SK-N-SH (cell line): ENCODE data around the gene CBFA2T3. TPM values are rescaled to one million over a fixed set of nuclear protein-coding genes. Genes with fewer than 3 reads are reported as not detected.

Source experiments
- CTCF ChIA-PET: fragments of 300-600, 350-600 bp; formaldehyde crosslinking; extraction: SDS; loops from one replicate; lab custom pipeline; 2021; lab: Yijun Ruan, JAX
- POLR2A ChIA-PET: fragments of 350-600 bp; sonication (Branson Sonifier 250); formaldehyde crosslinking; extraction: SDS; loops from one replicate; lab custom pipeline; 2020; ENCODE audit warnings: antibody characterized with exemption, inconsistent platforms; lab: Yijun Ruan, JAX
- DNase-seq: peaks from one replicate; pipeline ENCODE4 v3.0.0; 2012
- H2AFZ ChIP-seq: fragments of 200-600 bp; sonication (generic); 2 replicates; pipeline ENCODE4 v1.8.1; 2016; ENCODE audit warnings: antibody characterized with exemption, mild to moderate bottlenecking, low read depth
- H3F3A ChIP-seq: fragments of 200-600 bp; sonication (generic); replicated peaks from 2 replicates; pipeline ENCODE3; 2016; ENCODE audit warnings: antibody characterized with exemption, mild to moderate bottlenecking; ENCODE audit not compliant: insufficient read depth
- H3K27ac ChIP-seq, 2 experiments: fragments of 200-500 bp in 1 of 2; fragments of 200-600 bp in 1 of 2; sonication (Bioruptor generic) in 1 of 2; sonication (generic), shearing (Covaris generic) in 1 of 2; 2 replicates each; pipeline versions ENCODE4 v1.5.1 to v1.6.1; 2014 to 2016; ENCODE audit warnings: low read depth in 2 of 2, inconsistent platforms in 1 of 2, low read length in 1 of 2, mild to moderate bottlenecking in 1 of 2, mixed read lengths in 1 of 2
- H3K27me3 ChIP-seq: fragments of 200-600 bp; sonication (generic), shearing (Covaris generic); 2 replicates; pipeline ENCODE4 v1.6.1; 2016; ENCODE audit warnings: mixed run types; ENCODE audit not compliant: insufficient read depth
- H3K36me3 ChIP-seq, 2 experiments: fragments of 200-500 bp in 1 of 2; fragments of 200-600 bp in 1 of 2; sonication (Bioruptor generic) in 1 of 2; sonication (generic) in 1 of 2; replicated peaks in 1 of 2; 2 replicates each; pipeline versions ENCODE3 to v1.5.1; 2014 to 2016; ENCODE audit warnings: low read length in 1 of 2, mild to moderate bottlenecking in 1 of 2; ENCODE audit not compliant: insufficient read depth in 2 of 2, control insufficient read depth in 1 of 2
- H3K4me1 ChIP-seq, 2 experiments: fragments of 200-500 bp in 1 of 2; fragments of 200-600 bp in 1 of 2; sonication (Bioruptor generic) in 1 of 2; sonication (generic), shearing (Covaris generic) in 1 of 2; 2 replicates each; pipeline versions ENCODE4 v1.5.1 to v1.6.1; 2014 to 2016; ENCODE audit warnings: low read depth in 1 of 2, low read length in 1 of 2, mixed run types in 1 of 2; ENCODE audit not compliant: insufficient read depth in 2 of 2, control insufficient read depth in 1 of 2
- H3K4me2 ChIP-seq: fragments of 200-600 bp; sonication (generic), shearing (Covaris generic); 2 replicates; pipeline ENCODE4 v1.6.1; 2017; ENCODE audit warnings: mixed run types
- H3K4me3 ChIP-seq, 2 experiments: fragments of 200-500 bp in 1 of 2; fragments of 200-600 bp in 1 of 2; sonication (Bioruptor generic) in 1 of 2; sonication (generic), shearing (Covaris generic) in 1 of 2; 2 replicates each; pipeline versions ENCODE4 v1.5.1 to v1.8.1; 2014 to 2016; ENCODE audit warnings: low read depth in 2 of 2, inconsistent platforms in 1 of 2, low read length in 1 of 2, mild to moderate bottlenecking in 1 of 2, mixed read lengths in 1 of 2, moderate library complexity in 1 of 2
- H3K79me2 ChIP-seq: fragments of 200-600 bp; sonication (generic); 2 replicates; pipeline ENCODE4 v1.8.1; 2017; ENCODE audit warnings: mild to moderate bottlenecking; ENCODE audit not compliant: insufficient read depth
- H3K9ac ChIP-seq: fragments of 200-600 bp; sonication (generic); 2 replicates; pipeline ENCODE4 v1.6.1; 2017; ENCODE audit warnings: mixed run types
- H3K9me2 ChIP-seq: fragments of 200-600 bp; sonication (generic); 2 replicates; pipeline ENCODE4 v1.6.1; 2017; ENCODE audit warnings: mixed run types
- H3K9me3 ChIP-seq: fragments of 200-600 bp; sonication (generic); 2 replicates; pipeline ENCODE4 v1.6.1; 2017; ENCODE audit warnings: mixed run types, mild to moderate bottlenecking, moderate library complexity
- H4K20me1 ChIP-seq: fragments of 200-600 bp; sonication (generic); 2 replicates; pipeline ENCODE4 v1.6.1; 2017; ENCODE audit warnings: mild to moderate bottlenecking, mixed run types; ENCODE audit not compliant: insufficient read depth
- EP300 ChIP-seq, 2 experiments: IDR thresholded peaks; 2 replicates each; pipeline versions ENCODE4 v1.4.0 to v1.6.1; 2012; ENCODE audit warnings: borderline replicate concordance in 1 of 2, low read depth in 1 of 2, low read length in 1 of 2
- EZH2phosphoT487 ChIP-seq: fragments of 200-600 bp; sonication (generic); IDR thresholded peaks from 2 replicates; pipeline ENCODE4 v1.6.1; 2017; ENCODE audit warnings: low read depth, mixed run types, mild to moderate bottlenecking, antibody characterized with exemption, moderate library complexity, borderline replicate concordance
- FOSL2 ChIP-seq: IDR thresholded peaks from 2 replicates; pipeline ENCODE4 v1.4.0; 2012; ENCODE audit warnings: low read depth, mild to moderate bottlenecking, moderate library complexity, borderline replicate concordance
- FOXJ3 ChIP-seq: sonication (generic); formaldehyde crosslinking; IDR thresholded peaks from 2 replicates; pipeline ENCODE4 v1.5.1; 2020; ENCODE audit warnings: mild to moderate bottlenecking, missing genetic modification reagents
- MEF2A ChIP-seq: IDR thresholded peaks from 2 replicates; pipeline ENCODE4 v1.4.0; 2012; ENCODE audit warnings: low read depth, borderline replicate concordance
- NFIC ChIP-seq: IDR thresholded peaks from 2 replicates; pipeline ENCODE4 v1.4.0; 2012; ENCODE audit warnings: borderline replicate concordance
- NRF1 ChIP-seq: IDR thresholded peaks from 2 replicates; pipeline ENCODE4 v1.6.1; 2012; ENCODE audit warnings: low read depth, mild to moderate bottlenecking, low read length
- RAD21 ChIP-seq: IDR thresholded peaks from 2 replicates; pipeline ENCODE4 v1.6.1; 2012; ENCODE audit warnings: mild to moderate bottlenecking, low read length
- RCOR1 ChIP-seq: fragments of 150-350 bp; IDR thresholded peaks from 2 replicates; pipeline ENCODE4 v1.6.1; 2017; ENCODE audit warnings: antibody characterized with exemption, low read length
- RFX5 ChIP-seq: IDR thresholded peaks from 2 replicates; pipeline ENCODE4 v1.6.1; 2012; ENCODE audit warnings: mild to moderate bottlenecking, improper control_type of control experiment, low read length
- SIN3A ChIP-seq: IDR thresholded peaks from 2 replicates; pipeline ENCODE4 v1.6.1; 2012; ENCODE audit warnings: low read depth, mild to moderate bottlenecking, low read length, moderate library complexity, borderline replicate concordance
- SMC3 ChIP-seq: IDR thresholded peaks from 2 replicates; pipeline ENCODE4 v1.6.1; 2012; ENCODE audit warnings: low read depth, low read length, improper control_type of control experiment
- TCF12 ChIP-seq: IDR thresholded peaks from 2 replicates; pipeline ENCODE4 v1.4.0; 2012
- TEAD4 ChIP-seq: IDR thresholded peaks from 2 replicates; pipeline ENCODE4 v1.4.0; 2012; ENCODE audit warnings: mild to moderate bottlenecking, borderline replicate concordance; ENCODE audit not compliant: insufficient read depth
- YY1 ChIP-seq: IDR thresholded peaks from 2 replicates; pipeline ENCODE4 v1.4.0; 2012; ENCODE audit warnings: low read depth, mild to moderate bottlenecking
- WGBS: methylation state at CpG from one replicate; pipeline ENCODE4 v1.1.6; 2017; ENCODE audit warnings: low lambda C conversion rate; 5-methylcytosine and 5-hydroxymethylcytosine counted together
- polyA plus RNA-seq, 3 experiments: library from polyadenylated mRNA; depleted of rRNA; stranded (reverse); fragments of >200 nt; gene quantifications; 2 replicates each; pipeline ENCODE4 v1.2.3, GENCODE V29; 2012
- TF ChIP-seq, protein P1 (sequence below): IDR thresholded peaks from 2 replicates; pipeline ENCODE4 v1.4.0; 2012; ENCODE audit warnings: low read depth, borderline replicate concordance

The CBFA2T3 gene
- polyA plus RNA-seq, 1 of the 3 experiments (the other 2 are of a cell fraction), result not detected

DNA sequence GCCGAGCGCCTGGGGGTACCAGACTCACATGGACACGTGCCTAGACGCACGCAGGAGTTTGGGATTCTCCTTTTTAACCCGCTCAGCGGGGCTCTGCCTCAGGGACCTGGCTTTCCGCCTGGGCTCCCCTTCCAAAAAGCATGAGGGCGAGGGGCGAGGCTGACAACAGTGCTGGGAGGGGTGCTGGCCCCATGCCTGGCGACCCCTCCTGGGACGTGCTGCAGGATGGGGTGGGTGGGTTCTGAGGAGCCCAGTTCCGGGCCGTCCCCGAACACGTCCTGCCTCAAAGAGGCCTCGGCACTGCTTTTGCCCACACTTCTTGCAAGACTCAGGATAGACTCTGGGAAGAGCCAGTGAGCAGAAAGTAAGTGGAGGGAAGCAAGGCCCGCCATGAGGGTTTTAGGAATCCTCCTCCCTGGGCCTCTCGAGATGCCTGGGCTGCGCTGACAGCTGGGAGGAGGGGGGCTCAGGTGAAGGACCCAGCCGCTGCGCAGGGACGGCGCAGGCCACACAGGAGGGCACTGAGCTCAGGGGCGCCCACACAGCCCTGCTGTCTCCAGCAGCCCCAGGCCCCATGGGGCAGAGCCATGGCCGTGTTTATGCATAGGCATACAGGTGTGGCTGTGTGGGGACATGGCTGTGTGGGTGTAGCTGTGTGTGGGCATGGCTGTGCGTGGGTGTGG lies 95.2 kb downstream of the CBFA2T3 start:
- no peaks in the 10 kb centered on the region for H3K9me2 ChIP-seq
- TF ChIP-seq MEF2A, result no peak
- TF ChIP-seq RCOR1, result no peak
- no peak for TF ChIP-seq SMC3
- no peak for TF ChIP-seq FOXJ3 (CRISPR knock-in tag)
- no peak for TF ChIP-seq EP300 (IDR thresholded peaks at IDR 0.05; ENCODE audit: borderline replicate concordance in 1 of 2, low read depth in 1 of 2, low read length in 1 of 2)
- TF ChIP-seq SIN3A, result no peak
- no peak for TF ChIP-seq FOSL2
- no peak for TF ChIP-seq TCF12
- TF ChIP-seq NFIC, result no peak
- TF ChIP-seq, protein P1, sequence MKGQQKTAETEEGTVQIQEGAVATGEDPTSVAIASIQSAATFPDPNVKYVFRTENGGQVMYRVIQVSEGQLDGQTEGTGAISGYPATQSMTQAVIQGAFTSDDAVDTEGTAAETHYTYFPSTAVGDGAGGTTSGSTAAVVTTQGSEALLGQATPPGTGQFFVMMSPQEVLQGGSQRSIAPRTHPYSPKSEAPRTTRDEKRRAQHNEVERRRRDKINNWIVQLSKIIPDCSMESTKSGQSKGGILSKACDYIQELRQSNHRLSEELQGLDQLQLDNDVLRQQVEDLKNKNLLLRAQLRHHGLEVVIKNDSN, result no peak
- no peak for TF ChIP-seq RAD21
- TF ChIP-seq NRF1, result no peak
- TF ChIP-seq RFX5, result no peak
- TF ChIP-seq YY1, result no peak
- no peak for TF ChIP-seq TEAD4
- TF ChIP-seq EZH2phosphoT487, result no peak
- TF ChIP-seq, all 33 proteins: peak for 0
- H3K27ac ChIP-seq, result no peak overlapping the region
- H3F3A ChIP-seq, result no peaks in the 10 kb centered on the region
- H3K9me3 ChIP-seq, result no peaks in the 10 kb centered on the region
- H3K79me2 ChIP-seq, result no peaks in the 10 kb centered on the region
- H3K4me3 ChIP-seq, result no peak overlapping the region
- DNase-seq, result no peak
- H3K9ac ChIP-seq, result no peak overlapping the region
- ChIA-PET CTCF (interaction anchor here (0.8 to 2.4 kb wide), 5 partner anchors 24 to 286 kb away, joined by 3 to 8 read pairs (median 5); no protein-coding TSS in a partner anchor), POLR2A (no interaction called here)
- H3K4me2 ChIP-seq, result peak overlapping the region; percentile 52; the same call in 1 of the 2 replicates
- 38% methylated on average over 16 of the region's 27 CpGs for WGBS
- no peak overlapping the region for H2AFZ ChIP-seq
- H3K27me3 ChIP-seq, result peaks cover 60% of the 10 kb centered on the region
- H4K20me1 ChIP-seq, result 0 out of 2 replicates have a peak, but pooled peaks cover under 1% of the 10 kb centered on the region
- no peaks in the 10 kb centered on the region; a peak in 1 of 4 replicates for H3K4me1 ChIP-seq
- no peaks in the 10 kb centered on the region for H3K36me3 ChIP-seq

DNA sequence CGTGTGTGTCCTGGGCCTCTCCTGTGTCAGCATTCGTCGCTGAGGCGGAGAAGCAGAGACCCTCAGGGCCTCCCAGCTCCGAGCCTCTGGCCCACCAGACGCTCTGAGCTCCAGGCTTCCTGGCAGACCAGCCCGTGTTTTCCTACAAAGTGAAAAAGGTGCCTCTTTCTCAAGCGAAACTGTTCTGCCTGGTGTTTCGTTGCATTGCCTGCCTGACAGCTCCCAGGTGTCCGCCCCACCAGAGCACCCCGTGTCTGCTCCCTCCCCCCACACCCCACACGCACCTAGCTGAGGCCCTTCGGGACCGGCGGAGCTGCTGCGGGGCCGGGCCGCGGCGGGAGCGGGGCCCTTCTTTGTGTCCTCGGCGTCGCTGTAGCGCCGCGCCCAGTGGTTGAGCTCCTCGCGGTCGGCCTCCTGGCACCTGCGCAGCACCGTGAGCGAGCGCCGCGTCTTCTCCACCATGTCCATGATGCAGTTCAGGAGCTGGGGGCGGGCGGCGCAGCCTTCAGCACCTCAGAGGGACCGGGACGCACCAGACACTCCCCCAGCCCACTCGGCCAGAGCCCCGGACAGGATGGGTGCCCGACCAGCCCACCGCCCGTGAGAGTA lies 95.9 kb downstream of the CBFA2T3 start:
- Histone ChIP-seq H3F3A (no peaks in the 10 kb centered on the region), H3K79me2 (no peaks in the 10 kb centered on the region), H3K9me2 (no peaks in the 10 kb centered on the region), H3K27me3 (peaks cover 67% of the 10 kb centered on the region), H3K4me1 (peaks cover 0 to 3% of the 10 kb centered on the region in 2 experiments; a peak in 1 of 4 replicates), H3K36me3 (no peaks in the 10 kb centered on the region), H3K9me3 (no peaks in the 10 kb centered on the region), H3K4me2 (peak overlapping the region; percentile 52; the same call in 1 of the 2 replicates), H2AFZ (no peak overlapping the region), H3K4me3 (0 out of 4 replicates have a peak overlapping the region, but pooled peaks of 1 of the 2 experiments have one; percentile 26), H3K9ac (no peak overlapping the region), H4K20me1 (0 out of 2 replicates have a peak, but pooled peaks cover 3% of the 10 kb centered on the region), H3K27ac (no peak overlapping the region)
- no peak for TF ChIP-seq MEF2A
- no peak for DNase-seq
- ChIA-PET POLR2A (no interaction called here), CTCF (interaction anchor here (0.7 to 2.4 kb wide), 7 partner anchors 9 to 145 kb away, joined by 3 to 8 read pairs (median 5); no protein-coding TSS in a partner anchor)
- 28% methylated on average over 5 of the region's 46 CpGs for WGBS
